ENCODE results near the gene WDR11. TPM values are rescaled to one million over a fixed set of nuclear protein-coding genes. Genes with fewer than 3 reads are reported as not detected.

Gene WDR11
- total RNA-seq, 2 donors from 2014 or later = 71.1 to 77.9 TPM

GRCh38 chr10:120825878-120826769 lies 25.0 kb upstream of the WDR11 start:
- ATAC-seq (replicated peaks in 1 of 2) (no peak), DNase-seq (no peak)
- Mint-ChIP-seq H3K36me3 (ENCODE audit: insufficient read depth in 2 of 2) (no peaks in the 10 kb centered on the region), H3K27ac (no peak overlapping the region), H3K4me3 (no peak overlapping the region), H3K4me1 (ENCODE audit: low read depth) (no peaks in the 10 kb centered on the region), H3K9me3 (no peaks in the 10 kb centered on the region), H3K27me3 (ENCODE audit: low read depth) (peaks cover 7% of the 10 kb centered on the region)

DNA sequence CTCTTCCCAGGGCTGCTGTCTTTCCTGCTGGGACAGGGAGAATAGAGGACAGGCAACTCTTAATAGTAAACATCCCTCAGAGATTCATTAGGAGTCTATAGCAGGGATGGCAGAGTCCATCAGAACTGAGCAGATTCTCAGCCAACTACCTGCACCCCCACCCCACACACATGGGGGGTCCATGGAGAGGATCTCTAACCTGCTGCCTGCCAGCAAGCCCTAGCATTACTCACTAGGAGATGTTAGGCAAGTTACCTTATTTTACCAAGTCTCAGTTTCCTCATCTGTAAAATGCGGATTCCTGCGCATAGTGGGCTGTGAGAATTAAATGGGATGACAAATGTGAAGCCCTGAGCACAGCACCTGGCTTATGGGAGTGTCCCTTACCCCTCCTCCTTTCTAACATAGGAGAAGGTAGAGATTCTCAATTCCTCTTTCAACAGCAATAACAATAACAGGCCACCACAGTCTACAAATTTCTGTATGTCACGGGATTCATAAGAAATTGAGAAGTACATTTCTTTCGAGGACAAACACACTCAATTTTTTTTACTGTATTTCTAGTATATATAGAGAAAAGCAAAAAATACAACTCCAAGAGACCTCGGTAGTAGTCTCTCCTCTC lies 23.8 kb upstream of the WDR11 start:
- H3K27ac Mint-ChIP-seq = no peak overlapping the region
- H3K4me1 Mint-ChIP-seq (ENCODE audit: low read depth) = no peaks in the 10 kb centered on the region
- ATAC-seq (replicated peaks in 1 of 2) (no peak), DNase-seq (no peak)
- no peaks in the 10 kb centered on the region for H3K36me3 Mint-ChIP-seq (ENCODE audit: insufficient read depth in 2 of 2)
- H3K4me3 Mint-ChIP-seq = no peak overlapping the region
- peaks cover 7% of the 10 kb centered on the region for H3K27me3 Mint-ChIP-seq (ENCODE audit: low read depth)
- no peaks in the 10 kb centered on the region for H3K9me3 Mint-ChIP-seq

DNA sequence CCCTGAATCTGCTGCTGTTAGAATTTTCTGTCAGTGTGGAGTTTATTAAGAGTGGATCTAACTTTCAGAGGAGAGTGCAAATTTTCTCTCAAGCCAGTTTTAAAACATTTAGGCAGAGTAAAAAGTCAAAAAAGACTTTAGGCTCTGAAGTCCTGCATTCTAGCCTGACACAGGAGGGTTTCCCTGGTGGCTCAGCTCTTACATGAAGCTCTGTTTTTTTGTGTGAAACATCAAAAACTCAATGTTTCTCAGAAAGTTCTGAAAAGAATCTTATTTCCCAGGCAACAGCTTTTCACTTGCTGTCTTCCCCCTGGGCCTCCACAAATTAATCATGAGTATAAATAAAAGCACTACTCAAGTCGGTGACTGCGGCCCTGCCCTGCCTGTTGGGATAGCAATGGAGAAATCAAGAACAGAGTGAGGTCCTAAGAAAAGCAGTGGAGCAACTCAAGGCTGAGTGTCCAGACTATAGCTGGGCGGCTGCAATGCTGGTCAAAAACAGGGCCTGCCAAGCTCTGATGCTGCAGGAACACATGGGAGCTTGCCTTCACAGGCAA lies 22.3 kb upstream of the WDR11 start:
- Mint-ChIP-seq H3K9me3 (no peaks in the 10 kb centered on the region), H3K4me3 (no peak overlapping the region), H3K36me3 (ENCODE audit: insufficient read depth in 2 of 2) (no peaks in the 10 kb centered on the region), H3K27ac (no peak overlapping the region), H3K4me1 (ENCODE audit: low read depth) (no peaks in the 10 kb centered on the region), H3K27me3 (ENCODE audit: low read depth) (peaks cover 7% of the 10 kb centered on the region)
- DNase-seq = no peak
- ATAC-seq (replicated peaks in 1 of 2) = no peak

DNA sequence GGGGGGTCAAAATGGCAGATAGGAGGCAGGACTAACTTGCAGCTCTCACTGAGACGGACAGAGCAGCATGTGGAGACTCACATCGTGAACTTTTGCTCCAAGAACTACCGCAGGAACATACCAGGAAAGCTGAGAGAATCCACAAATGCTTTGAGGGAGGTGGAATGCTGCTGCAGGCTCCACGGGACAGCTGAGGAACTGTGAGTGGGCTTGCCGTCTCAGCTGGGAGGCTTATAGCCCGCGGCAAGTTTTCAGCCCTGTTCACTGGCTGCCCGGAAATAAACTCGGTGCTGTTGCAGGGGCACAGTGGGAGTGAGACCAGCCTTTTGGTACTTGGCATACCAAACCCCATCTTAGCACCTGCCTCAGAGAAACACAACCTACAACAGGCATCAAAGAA lies 19.1 kb upstream of the WDR11 start:
- H3K4me1 Mint-ChIP-seq (ENCODE audit: low read depth) = no peaks in the 10 kb centered on the region
- no peak overlapping the region for H3K4me3 Mint-ChIP-seq
- no peaks in the 10 kb centered on the region for H3K9me3 Mint-ChIP-seq
- no peaks in the 10 kb centered on the region for H3K27me3 Mint-ChIP-seq (ENCODE audit: low read depth)
- ATAC-seq (replicated peaks in 1 of 2) = no peak
- H3K36me3 Mint-ChIP-seq (ENCODE audit: insufficient read depth in 2 of 2) = no peaks in the 10 kb centered on the region
- no peak overlapping the region for H3K27ac Mint-ChIP-seq
- no peak for DNase-seq

DNA sequence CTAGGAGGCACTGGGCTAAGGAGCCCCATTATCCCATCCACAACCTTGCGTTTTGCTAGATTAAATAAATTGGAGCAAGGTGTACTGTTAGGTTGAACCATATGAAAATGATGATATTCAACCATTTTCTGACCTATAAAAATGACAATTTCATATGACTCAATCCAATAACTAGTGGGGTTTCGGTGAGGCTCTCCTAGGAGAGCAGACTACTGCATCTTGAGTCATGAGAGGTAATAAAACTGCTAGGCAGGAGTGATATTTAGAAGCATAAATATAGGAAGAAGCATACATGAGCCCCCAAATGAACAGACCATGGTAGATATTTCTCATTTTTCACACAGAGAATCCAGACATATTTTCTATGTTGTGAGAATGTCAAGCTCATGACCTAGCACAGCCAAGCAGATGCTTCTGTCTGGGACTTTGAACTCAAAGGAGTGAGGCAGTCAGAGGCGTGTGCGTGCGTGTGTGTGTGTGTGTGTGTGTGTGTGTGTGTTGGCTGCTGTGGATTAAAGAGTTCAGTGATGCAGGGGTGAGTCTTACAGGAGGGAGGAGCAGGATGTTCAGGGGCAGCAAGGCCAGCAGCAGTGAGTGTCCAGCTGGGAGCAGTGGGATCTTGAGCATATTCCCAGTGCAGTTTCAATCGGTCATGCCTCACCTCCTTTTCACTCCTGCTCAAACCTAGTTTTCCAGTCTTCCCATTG lies 17.8 kb upstream of the WDR11 start:
- H3K4me1 Mint-ChIP-seq (ENCODE audit: low read depth) = no peaks in the 10 kb centered on the region
- no peaks in the 10 kb centered on the region for H3K36me3 Mint-ChIP-seq (ENCODE audit: insufficient read depth in 2 of 2)
- no peaks in the 10 kb centered on the region for H3K9me3 Mint-ChIP-seq
- no peak overlapping the region for H3K27ac Mint-ChIP-seq
- no peak overlapping the region for H3K4me3 Mint-ChIP-seq
- no peak for DNase-seq
- no peaks in the 10 kb centered on the region for H3K27me3 Mint-ChIP-seq (ENCODE audit: low read depth)
- ATAC-seq (replicated peaks in 1 of 2) = no peak

GRCh38 chr10:120835603-120836002 lies 15.6 kb upstream of the WDR11 start:
- Mint-ChIP-seq H3K4me1 (ENCODE audit: low read depth) (no peaks in the 10 kb centered on the region), H3K27ac (no peak overlapping the region), H3K4me3 (no peak overlapping the region), H3K9me3 (no peaks in the 10 kb centered on the region), H3K36me3 (ENCODE audit: insufficient read depth in 2 of 2) (no peaks in the 10 kb centered on the region), H3K27me3 (ENCODE audit: low read depth) (no peaks in the 10 kb centered on the region)
- ATAC-seq (replicated peaks in 1 of 2) = no peak
- DNase-seq = no peak

DNA sequence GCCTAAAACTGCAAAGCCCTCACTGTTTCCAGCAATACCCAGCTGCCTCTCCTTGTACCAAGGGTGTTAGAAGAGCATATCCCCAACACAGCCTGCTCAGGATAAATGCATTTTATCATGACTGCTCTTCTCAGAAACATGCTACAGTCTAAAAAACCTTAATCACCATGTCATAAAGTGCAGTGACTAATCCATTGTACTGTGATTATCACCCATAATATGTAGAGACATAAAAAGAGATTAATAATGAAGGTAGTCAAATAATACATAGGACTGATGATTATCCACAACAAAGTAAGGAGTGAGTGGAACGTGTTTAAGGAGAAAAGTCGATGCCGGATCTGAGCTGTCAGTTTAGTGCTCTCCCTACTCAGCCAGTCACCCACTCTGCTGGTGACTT lies 12.2 kb upstream of the WDR11 start:
- Mint-ChIP-seq H3K27ac (no peak overlapping the region), H3K27me3 (ENCODE audit: low read depth) (no peaks in the 10 kb centered on the region), H3K4me1 (ENCODE audit: low read depth) (no peaks in the 10 kb centered on the region), H3K9me3 (no peaks in the 10 kb centered on the region), H3K36me3 (ENCODE audit: insufficient read depth in 2 of 2) (no peaks in the 10 kb centered on the region), H3K4me3 (no peak overlapping the region)
- DNase-seq (no peak), ATAC-seq (replicated peaks in 1 of 2) (no peak)

- ATAC-seq (replicated peaks in 1 of 2) = no peak
- H3K27ac Mint-ChIP-seq = no peak overlapping the region
- no peak overlapping the region for H3K4me3 Mint-ChIP-seq
- no peaks in the 10 kb centered on the region for H3K36me3 Mint-ChIP-seq (ENCODE audit: insufficient read depth in 2 of 2)
- H3K4me1 Mint-ChIP-seq (ENCODE audit: low read depth) = no peaks in the 10 kb centered on the region
- no peaks in the 10 kb centered on the region for H3K9me3 Mint-ChIP-seq
- DNase-seq = no peak
- H3K27me3 Mint-ChIP-seq (ENCODE audit: low read depth) = no peaks in the 10 kb centered on the region
Measured at GRCh38 chr10:120841522-120842189, 9.5 kb upstream of the WDR11 start.

GRCh38 chr10:120854388-120854787 lies 3.2 kb downstream of the WDR11 start:
- peaks cover 11 to 18% of the 10 kb centered on the region in 2 donors for H3K36me3 Mint-ChIP-seq (ENCODE audit: insufficient read depth in 2 of 2)

GRCh38 chr10:120861178-120861855 lies 10.2 kb downstream of the WDR11 start:
- Mint-ChIP-seq H3K4me1 (ENCODE audit: low read depth) (no peaks in the 10 kb centered on the region), H3K9me3 (no peaks in the 10 kb centered on the region), H3K27me3 (ENCODE audit: low read depth) (no peaks in the 10 kb centered on the region), H3K36me3 (ENCODE audit: insufficient read depth in 2 of 2) (peaks cover 9 to 10% of the 10 kb centered on the region in 2 donors), H3K27ac (peak overlapping the region; percentile 34), H3K4me3 (no peak overlapping the region)
- DNase-seq (no peak), ATAC-seq (replicated peaks in 1 of 2) (peak in 1 of 2 donors; percentile 25)

More at GRCh38 chr10:120854388-120854787, 3.2 kb downstream of the WDR11 start:
- Mint-ChIP-seq H3K27ac (no peak overlapping the region), H3K9me3 (peaks cover 1 to 3% of the 10 kb centered on the region in 2 donors), H3K4me1 (ENCODE audit: low read depth) (peaks cover 45% of the 10 kb centered on the region), H3K4me3 (peak overlapping the region in 1 of 2 donors; percentile 22), H3K27me3 (ENCODE audit: low read depth) (no peaks in the 10 kb centered on the region)
- DNase-seq = no peak
- ATAC-seq (replicated peaks in 1 of 2) = no peak

DNA sequence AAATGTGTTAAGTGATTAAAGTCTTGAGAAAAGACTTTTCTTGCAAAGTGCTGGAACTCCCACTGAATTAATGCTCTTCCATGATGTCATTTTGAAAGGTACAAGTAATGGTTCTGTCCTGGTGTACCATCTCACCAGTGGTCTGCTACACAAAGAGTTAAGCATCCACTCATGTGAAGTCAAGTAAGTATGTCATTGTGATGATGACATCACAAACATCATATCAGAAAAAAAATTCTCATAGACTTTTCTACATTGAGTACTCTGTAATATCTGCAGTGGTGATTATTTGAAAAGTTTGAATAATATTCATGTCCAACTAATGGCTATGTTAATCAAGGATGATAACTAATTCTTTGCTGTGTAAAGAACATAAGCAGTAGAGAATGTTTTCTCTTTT lies 22.6 kb downstream of the WDR11 start:
- Mint-ChIP-seq H3K27ac (no peak overlapping the region), H3K4me1 (ENCODE audit: low read depth) (no peaks in the 10 kb centered on the region), H3K9me3 (peaks cover 0 to 2% of the 10 kb centered on the region in 2 donors), H3K4me3 (no peak overlapping the region), H3K36me3 (ENCODE audit: insufficient read depth in 2 of 2) (peaks cover 8 to 23% of the 10 kb centered on the region in 2 donors), H3K27me3 (ENCODE audit: low read depth) (no peaks in the 10 kb centered on the region)
- DNase-seq = no peak
- no peak for ATAC-seq (replicated peaks in 1 of 2)

- H3K4me3 Mint-ChIP-seq = no peak overlapping the region
- no peaks in the 10 kb centered on the region for H3K4me1 Mint-ChIP-seq (ENCODE audit: low read depth)
- ATAC-seq (replicated peaks in 1 of 2) (no peak), DNase-seq (no peak)
- H3K36me3 Mint-ChIP-seq (ENCODE audit: insufficient read depth in 2 of 2) = peaks cover 2 to 13% of the 10 kb centered on the region in 2 donors
- no peaks in the 10 kb centered on the region for H3K9me3 Mint-ChIP-seq
- no peaks in the 10 kb centered on the region for H3K27me3 Mint-ChIP-seq (ENCODE audit: low read depth)
- H3K27ac Mint-ChIP-seq = no peak overlapping the region
Measured at GRCh38 chr10:120883071-120883470, 31.9 kb downstream of the WDR11 start.
